Muscle layer of duodenum (tissue), 2 donors: ENCODE data around the gene EEPD1.

Source experiments
- H3K27ac ChIP-seq: one replicate; pipeline ENCODE4 v1.7.0; 2013; ENCODE audit warnings: mild to moderate bottlenecking, low read length
- H3K27me3 ChIP-seq: one replicate; pipeline ENCODE4 v1.7.0; 2013; ENCODE audit warnings: low read depth, mild to moderate bottlenecking, control low read depth, low read length
- H3K36me3 ChIP-seq, 2 donors: one replicate each; pipeline ENCODE4 v1.7.0; 2013; ENCODE audit warnings: low read length in 2 of 2, control low read depth in 1 of 2, mild to moderate bottlenecking in 1 of 2; ENCODE audit not compliant: insufficient read depth in 2 of 2, control insufficient read depth in 1 of 2
- H3K4me1 ChIP-seq, 2 donors: one replicate each; pipeline ENCODE4 v1.7.0; 2013; ENCODE audit warnings: low read length in 2 of 2, mild to moderate bottlenecking in 2 of 2, control low read depth in 1 of 2, moderate library complexity in 1 of 2; ENCODE audit not compliant: insufficient read depth in 2 of 2, control insufficient read depth in 1 of 2
- H3K4me3 ChIP-seq, 2 donors: one replicate each; pipeline ENCODE4 v1.7.0; 2013; ENCODE audit warnings: low read length in 2 of 2, low read depth in 1 of 2, mild to moderate bottlenecking in 1 of 2
- H3K9me3 ChIP-seq, 2 donors: one replicate each; pipeline ENCODE4 v1.7.0; 2013; ENCODE audit warnings: low read length in 2 of 2, control low read depth in 1 of 2, mild to moderate bottlenecking in 1 of 2; ENCODE audit not compliant: control insufficient read depth in 1 of 2
- donor health status: healthy.

EEPD1 gene

DNA sequence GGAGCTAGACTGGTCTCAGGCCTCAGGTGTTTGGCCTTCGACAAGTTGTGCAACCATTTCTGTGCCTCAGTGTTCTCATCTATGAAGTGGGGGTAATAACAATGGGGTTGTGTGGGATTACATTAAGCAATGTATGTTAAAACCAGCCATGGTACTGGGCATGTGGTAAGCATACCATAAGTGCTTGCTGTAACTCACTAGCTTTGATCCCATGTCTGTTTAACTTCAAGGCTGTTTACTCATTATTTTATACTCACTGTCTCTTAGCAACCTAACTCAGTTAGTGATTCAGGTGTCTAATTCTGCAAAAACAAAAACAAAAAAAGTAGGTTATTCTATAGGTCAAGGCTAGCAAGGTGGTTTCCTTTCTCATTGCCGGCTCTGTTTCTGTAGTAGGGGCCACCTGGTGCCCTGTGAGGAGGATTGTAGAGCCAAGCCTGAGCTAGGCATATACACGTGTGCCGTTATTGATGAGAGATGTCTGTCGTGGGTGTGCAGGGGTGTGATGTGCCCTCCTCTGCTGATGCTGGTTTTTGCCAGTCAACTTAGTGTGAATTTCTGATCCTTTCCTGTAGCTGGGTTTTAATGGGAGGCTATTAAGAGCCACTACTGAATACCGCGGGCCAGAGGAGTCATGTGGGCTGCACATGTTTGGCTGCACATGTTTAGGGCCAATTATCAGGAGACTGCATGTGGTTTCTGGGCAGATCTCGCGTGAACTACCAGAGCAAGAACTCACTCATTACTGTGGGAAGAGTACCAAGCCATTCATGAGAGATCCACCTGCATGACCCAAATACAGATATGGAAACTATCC, 56.2 kb downstream of the EEPD1 start:
- Histone ChIP-seq H3K4me3 (peak overlapping the region in 1 of 2 donors; percentile 3), H3K27me3 (no peaks in the 10 kb centered on the region), H3K4me1 (peaks cover 24 to 40% of the 10 kb centered on the region in 2 donors), H3K27ac (peak overlapping the region; percentile 85), H3K9me3 (no peaks in the 10 kb centered on the region), H3K36me3 (no peaks in the 10 kb centered on the region)

DNA sequence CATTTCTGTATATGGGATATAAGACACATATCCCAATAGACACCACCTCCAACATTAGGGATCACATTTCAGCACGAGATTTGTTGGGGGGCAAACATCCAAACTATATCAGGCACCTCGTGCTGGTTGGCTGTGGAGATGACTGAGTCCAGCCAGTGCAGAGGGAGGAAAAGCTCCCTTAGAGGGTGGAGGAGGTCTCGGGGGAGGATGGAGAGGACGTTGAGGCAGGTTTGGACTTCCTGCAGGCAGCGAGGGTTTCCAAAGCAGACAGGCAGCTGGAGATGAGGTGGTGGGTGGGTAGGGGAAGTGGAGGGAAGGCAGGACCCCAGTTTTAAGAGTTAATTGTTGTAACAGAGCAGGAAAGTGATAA, 56.7 kb downstream of the EEPD1 start:
- Histone ChIP-seq H3K27me3 (no peaks in the 10 kb centered on the region), H3K27ac (peak overlapping the region; percentile 53), H3K9me3 (no peaks in the 10 kb centered on the region), H3K4me3 (no peak overlapping the region), H3K4me1 (peaks cover 24 to 39% of the 10 kb centered on the region in 2 donors), H3K36me3 (no peaks in the 10 kb centered on the region)

DNA sequence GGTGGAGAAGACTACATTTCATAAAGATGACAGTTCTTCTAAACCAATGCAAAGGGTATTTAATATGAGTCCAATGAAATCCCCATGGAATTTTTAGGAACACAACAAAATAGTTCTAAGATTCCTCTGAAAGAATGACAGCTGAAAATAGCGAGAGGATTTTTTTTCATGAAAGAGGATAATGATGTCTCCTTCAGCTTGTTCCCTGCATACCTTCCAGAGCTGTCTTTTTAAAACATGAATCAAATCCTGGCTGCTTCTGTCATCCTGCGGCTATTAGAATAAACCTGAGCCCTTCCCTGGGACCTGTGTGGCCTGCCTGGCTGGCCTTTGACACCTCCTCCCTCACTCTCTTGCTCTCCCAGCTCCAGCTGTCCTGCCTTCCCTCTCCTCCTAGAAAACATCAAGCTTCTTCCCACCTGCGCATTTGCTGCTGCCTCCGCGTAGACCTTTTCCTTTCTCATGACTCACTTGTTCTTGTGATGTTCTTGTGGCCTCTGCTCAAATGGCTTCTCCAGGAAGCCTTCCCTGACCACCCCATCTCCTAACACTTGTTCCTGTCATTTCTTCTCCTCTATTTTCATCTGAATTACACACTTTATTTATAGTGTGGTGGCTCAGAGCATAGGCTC, 57.4 kb downstream of the EEPD1 start:
- Histone ChIP-seq H3K27ac (peak overlapping the region; percentile 53), H3K36me3 (no peaks in the 10 kb centered on the region), H3K4me1 (peaks cover 26 to 38% of the 10 kb centered on the region in 2 donors), H3K27me3 (no peaks in the 10 kb centered on the region), H3K9me3 (no peaks in the 10 kb centered on the region), H3K4me3 (no peak overlapping the region)

DNA sequence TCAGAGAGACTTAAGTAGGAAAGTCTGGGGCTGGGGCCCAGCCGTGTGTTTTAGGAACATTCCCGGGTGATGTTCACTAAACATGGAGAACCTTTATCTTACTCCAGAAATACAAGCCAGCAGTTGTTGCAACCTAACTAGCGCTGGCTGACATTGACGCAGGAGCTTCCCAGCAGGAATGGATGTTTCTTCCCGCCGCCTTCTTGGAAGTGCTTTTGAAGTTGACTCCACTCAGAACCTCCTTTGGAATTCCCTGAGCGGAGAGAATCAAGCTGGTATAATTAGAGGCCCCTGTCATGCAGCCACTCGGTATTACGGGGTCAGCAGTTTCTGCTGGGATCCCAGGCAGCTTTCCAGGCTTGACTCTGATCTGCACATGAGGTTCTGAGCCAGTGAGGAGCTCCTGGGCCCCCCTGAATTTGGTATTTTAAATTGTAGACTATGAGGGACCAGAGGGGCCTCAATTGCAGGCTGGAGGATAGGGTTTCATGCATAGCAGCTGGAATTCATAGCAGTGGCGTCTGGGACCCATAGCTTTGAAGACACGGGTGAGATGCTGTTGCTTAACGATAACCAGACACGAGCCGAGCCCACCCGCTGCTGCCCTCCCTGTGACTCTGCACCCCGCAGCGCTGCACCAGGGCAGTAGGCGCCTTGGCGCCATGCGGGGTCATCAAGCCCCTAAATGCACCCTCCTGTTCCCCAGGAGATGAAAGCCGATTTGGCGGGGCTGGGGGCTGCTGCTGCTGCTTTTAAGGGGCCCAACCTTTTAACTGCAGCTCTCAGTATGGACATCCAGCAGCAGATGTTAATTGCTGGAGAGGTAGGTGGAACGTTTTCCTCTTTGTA, 61.8 kb downstream of the EEPD1 start:
- peaks cover 15 to 20% of the 10 kb centered on the region in 2 donors for H3K4me1 ChIP-seq
- H3K27me3 ChIP-seq, result no peaks in the 10 kb centered on the region
- H3K4me3 ChIP-seq, result no peak overlapping the region
- no peaks in the 10 kb centered on the region for H3K36me3 ChIP-seq
- no peaks in the 10 kb centered on the region for H3K9me3 ChIP-seq
- H3K27ac ChIP-seq, result no peak overlapping the region

DNA sequence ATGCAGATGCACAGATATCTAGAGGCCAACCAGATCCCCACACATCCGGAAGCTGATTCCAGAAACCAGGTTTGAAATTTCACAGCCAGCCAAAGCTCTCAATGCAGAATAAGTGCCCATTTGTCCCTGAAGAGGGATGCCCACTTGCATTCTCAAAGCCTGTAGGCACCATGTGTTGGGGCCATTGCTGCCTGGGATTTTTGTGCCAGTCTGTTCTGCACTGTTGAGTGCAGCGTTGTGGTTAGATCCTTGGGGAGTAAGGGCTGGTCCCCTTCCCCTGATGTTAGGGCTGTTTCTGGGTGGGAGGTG, 62.4 kb downstream of the EEPD1 start:
- peaks cover 14 to 16% of the 10 kb centered on the region in 2 donors for H3K4me1 ChIP-seq
- no peaks in the 10 kb centered on the region for H3K36me3 ChIP-seq
- H3K27ac ChIP-seq, result no peak overlapping the region
- no peaks in the 10 kb centered on the region for H3K27me3 ChIP-seq
- no peak overlapping the region for H3K4me3 ChIP-seq
- no peaks in the 10 kb centered on the region for H3K9me3 ChIP-seq

DNA sequence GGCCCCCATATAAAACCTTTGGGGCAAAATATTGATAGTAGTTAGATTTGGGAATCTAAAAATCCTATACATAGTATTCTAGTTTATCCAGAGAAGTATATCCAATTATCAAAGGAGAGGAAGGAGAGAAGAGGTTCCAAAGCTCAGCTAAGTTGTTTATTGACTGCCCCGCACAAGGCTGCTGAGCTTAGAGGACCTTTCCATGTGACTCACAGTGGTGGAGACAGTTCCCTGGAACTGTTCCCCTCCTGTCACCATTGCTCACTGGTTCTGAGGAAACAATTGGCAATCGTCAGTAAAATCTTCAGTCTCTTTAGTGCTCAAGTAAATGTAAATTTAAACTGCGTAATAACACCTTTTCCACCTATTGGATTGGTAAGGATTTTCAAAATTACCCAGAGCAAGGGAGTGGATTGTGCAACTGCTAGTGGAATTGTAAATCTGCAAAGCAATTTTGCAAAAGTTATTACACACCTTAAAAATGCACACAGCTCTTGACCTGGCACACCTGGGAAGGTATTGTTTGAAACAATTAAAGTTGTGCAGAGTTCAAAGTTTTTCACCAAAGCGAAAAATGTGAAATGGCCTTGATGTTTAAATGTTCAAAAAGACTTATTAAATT, 63.1 kb downstream of the EEPD1 start:
- Histone ChIP-seq H3K27ac (no peak overlapping the region), H3K4me3 (no peak overlapping the region), H3K36me3 (no peaks in the 10 kb centered on the region), H3K9me3 (no peaks in the 10 kb centered on the region), H3K27me3 (no peaks in the 10 kb centered on the region), H3K4me1 (peaks cover 14 to 16% of the 10 kb centered on the region in 2 donors)

DNA sequence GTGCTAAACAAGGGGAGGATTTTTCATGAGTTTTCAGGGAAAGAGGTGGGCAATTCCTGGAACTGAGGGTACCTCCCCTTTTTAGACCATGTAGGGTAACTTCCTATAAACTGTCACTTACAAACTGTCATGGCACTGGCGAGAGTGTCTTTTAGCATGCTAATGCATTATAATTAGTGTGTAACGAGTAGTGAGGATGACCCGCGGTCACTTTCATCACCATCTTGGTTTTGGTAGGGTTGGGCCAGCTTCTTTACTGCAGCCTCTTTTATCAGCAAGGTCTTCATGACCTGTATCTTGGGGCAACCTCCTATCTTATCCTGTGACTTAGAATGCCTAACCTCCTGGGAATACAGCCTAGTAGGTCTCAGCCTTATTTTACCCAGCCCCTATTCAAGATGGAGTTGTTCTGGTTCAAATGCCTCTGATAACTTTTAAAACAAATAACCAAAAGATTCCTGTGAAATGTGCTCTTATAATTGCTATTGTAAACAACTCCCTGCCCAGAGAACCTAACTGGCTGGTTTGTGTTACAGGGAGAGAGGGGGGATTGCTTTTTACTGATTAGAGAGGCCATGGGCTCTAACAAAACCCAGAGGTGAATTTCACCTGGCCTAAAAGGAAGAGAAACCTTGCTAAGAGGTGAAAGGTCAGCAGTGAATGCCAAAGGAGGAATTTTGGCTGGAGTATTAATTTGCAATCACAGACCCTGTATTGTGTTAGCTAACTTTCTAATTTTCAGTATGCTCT, 64.3 kb downstream of the EEPD1 start:
- H3K27me3 ChIP-seq, result no peaks in the 10 kb centered on the region
- H3K9me3 ChIP-seq, result no peaks in the 10 kb centered on the region
- no peaks in the 10 kb centered on the region for H3K36me3 ChIP-seq
- peaks cover 14 to 16% of the 10 kb centered on the region in 2 donors for H3K4me1 ChIP-seq
- no peak overlapping the region for H3K4me3 ChIP-seq
- no peak overlapping the region for H3K27ac ChIP-seq

DNA sequence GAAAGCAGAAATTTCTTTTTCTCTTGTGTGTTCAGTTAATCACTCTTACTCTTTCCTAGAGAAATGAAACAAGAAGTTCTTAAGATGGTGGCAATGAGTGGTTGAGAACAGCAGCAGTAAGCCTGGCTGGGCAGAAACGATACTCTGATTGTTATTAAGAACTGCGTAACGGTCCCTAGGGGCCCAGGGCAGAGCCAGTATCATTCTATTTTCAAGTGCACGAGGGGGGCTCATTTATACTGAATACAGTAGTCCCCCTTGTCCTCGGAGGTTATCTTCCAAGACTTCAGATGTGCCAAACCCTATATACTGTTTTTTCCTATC, 64.9 kb downstream of the EEPD1 start:
- Histone ChIP-seq H3K36me3 (no peaks in the 10 kb centered on the region), H3K9me3 (no peaks in the 10 kb centered on the region), H3K4me1 (peaks cover 14 to 16% of the 10 kb centered on the region in 2 donors), H3K27ac (no peak overlapping the region), H3K27me3 (no peaks in the 10 kb centered on the region), H3K4me3 (no peak overlapping the region)

DNA sequence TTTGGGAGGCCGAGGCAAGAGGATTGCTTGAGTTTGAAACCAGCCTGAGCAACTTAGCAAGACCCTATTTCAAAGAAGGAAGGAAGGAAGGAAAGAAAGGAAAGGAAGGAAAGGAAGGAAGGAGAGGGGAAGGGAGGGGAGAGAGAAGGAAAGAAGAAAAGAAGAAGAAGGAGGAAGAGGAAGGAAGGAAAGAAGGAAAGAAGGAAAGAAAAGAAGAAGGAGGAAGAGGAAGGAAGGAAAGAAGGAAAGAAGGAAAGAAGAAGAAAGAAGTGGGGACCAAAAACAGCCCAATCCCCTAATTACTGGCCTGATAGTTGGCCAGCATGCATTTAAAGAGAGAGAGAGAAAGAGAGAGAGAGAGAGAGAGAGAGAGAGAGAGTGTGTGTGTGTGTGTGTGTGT, 66.4 kb downstream of the EEPD1 start:
- H3K27ac ChIP-seq, result no peak overlapping the region
- H3K4me1 ChIP-seq, result peaks cover 14 to 18% of the 10 kb centered on the region in 2 donors
- no peaks in the 10 kb centered on the region for H3K27me3 ChIP-seq
- H3K36me3 ChIP-seq, result no peaks in the 10 kb centered on the region
- H3K4me3 ChIP-seq, result no peak overlapping the region
- H3K9me3 ChIP-seq, result no peaks in the 10 kb centered on the region

DNA sequence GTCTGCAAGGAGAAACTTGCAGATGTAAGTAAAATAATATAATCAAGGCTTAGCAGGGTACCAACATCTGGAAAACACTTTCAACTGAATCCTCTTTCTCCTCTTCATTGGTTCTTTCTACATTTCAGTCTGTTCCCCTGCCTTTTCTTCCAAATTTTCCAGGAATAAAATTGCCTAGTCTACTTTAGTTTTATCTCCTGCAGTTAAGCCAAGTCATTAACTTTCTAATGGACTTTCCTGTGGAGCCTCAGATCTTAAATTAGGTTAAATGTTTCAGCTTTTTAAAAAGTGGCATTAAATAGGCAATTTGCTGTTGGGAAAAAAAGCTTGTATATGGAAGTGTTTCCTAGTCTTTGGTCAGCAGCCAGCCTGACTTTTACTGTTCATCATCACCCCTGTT, 70.8 kb downstream of the EEPD1 start:
- H3K4me1 ChIP-seq, result peaks cover 0 to 16% of the 10 kb centered on the region in 2 donors
- no peaks in the 10 kb centered on the region for H3K9me3 ChIP-seq
- no peak overlapping the region for H3K4me3 ChIP-seq
- H3K27me3 ChIP-seq, result no peaks in the 10 kb centered on the region
- H3K36me3 ChIP-seq, result no peaks in the 10 kb centered on the region
- no peak overlapping the region for H3K27ac ChIP-seq
